ENCODE measurements around the gene ZNF311. TPM values are rescaled to one million over a fixed set of nuclear protein-coding genes. Genes with fewer than 3 reads are reported as not detected.
A peak's percentile ranks its signal among the peaks of the same experiment; 100 is the strongest.

The ZNF311 gene
- total and polyA plus RNA-seq, 8 donors: 0.19 to 1.2 (median 0.47) TPM

DNA sequence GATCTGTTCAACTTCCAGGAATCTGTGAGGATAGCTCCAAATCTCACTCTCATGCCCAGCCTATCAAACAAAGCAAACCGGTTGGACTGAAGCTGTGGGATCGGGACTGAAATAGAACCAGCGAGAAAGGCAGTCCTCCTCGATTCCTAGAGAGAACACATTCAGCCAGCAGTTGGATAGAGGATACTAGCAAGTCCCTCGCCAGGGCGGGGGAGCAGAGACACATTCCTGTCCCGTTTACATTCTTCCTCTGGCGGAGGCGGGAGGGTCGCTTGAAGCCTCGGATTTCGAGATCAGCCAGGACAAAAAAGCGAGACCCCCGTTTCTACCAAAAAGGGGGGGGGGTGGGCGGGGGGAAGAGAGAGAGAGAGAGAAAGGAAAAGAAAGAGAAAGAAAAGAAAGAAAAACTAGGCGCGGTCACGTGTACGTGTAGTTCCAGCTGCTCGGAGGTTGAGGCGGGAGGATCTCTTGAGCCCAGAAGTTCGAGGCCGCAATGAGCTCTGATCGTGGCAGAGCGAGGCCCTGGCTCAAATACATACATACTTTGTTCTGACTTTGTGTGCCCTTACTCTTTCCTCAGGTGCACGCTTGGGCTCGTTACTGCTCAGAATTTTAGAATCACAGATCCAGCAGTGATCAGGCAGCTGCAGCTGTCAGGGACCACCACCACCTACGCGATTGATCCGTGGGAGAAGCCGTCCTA, 19.5 kb downstream of the ZNF311 start:
- peak overlapping the region; percentile 30 to 80 (median 58) for H3K27ac ChIP-seq
- no peaks in the 10 kb centered on the region for H3K36me3 ChIP-seq
- H3K4me1 ChIP-seq: peaks cover 0 to 6% (median 0%) of the 10 kb centered on the region in 3 donors
- peak overlapping the region; percentile 22 to 49 (median 38) for H3K4me3 ChIP-seq
- FAIRE-seq (peak; percentile 17), ATAC-seq (peak; percentile 79 to 83 (median 82)), DNase-seq (peak; percentile 77 to 89 (median 87))
- TF ChIP-seq, protein P1, sequence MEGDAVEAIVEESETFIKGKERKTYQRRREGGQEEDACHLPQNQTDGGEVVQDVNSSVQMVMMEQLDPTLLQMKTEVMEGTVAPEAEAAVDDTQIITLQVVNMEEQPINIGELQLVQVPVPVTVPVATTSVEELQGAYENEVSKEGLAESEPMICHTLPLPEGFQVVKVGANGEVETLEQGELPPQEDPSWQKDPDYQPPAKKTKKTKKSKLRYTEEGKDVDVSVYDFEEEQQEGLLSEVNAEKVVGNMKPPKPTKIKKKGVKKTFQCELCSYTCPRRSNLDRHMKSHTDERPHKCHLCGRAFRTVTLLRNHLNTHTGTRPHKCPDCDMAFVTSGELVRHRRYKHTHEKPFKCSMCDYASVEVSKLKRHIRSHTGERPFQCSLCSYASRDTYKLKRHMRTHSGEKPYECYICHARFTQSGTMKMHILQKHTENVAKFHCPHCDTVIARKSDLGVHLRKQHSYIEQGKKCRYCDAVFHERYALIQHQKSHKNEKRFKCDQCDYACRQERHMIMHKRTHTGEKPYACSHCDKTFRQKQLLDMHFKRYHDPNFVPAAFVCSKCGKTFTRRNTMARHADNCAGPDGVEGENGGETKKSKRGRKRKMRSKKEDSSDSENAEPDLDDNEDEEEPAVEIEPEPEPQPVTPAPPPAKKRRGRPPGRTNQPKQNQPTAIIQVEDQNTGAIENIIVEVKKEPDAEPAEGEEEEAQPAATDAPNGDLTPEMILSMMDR (IDR thresholded peaks at IDR 0.05): no peak
- peaks cover 0 to 5% (median 0%) of the 10 kb centered on the region in 4 donors for H3K27me3 ChIP-seq
- intact Hi-C loops (cut with DNase I): no loop called here
- WGBS, 2 donors: 6% methylated on average over 30 to 31 of the region's 31 CpGs
- H3K9me3 ChIP-seq: no peaks in the 10 kb centered on the region

DNA sequence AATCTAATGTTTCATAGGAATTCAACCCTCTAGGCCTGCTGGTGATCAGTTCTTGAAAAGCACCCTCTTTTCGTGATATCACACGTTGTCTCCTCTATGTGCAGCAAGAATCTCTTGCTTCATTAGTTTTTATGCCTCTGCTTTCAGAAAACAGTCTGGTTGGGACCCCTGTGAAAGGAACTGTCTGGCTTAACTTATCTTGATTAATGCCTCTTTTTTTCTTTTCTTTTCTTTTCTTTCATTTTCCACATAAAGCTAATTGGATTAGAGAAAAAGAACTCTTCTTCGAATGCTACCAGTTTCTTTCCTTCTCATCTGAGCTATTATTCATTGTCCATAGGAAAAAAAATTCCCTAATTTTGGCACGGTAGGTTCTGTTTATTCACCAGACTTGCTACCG, 21.3 kb downstream of the ZNF311 start:
- Histone ChIP-seq H3K4me3 (no peak overlapping the region), H3K9me3 (no peaks in the 10 kb centered on the region), H3K4me1 (peaks cover 0 to 6% (median 0%) of the 10 kb centered on the region in 3 donors), H3K36me3 (no peaks in the 10 kb centered on the region), H3K27ac (no peak overlapping the region), H3K27me3 (peaks cover 0 to 5% (median 0%) of the 10 kb centered on the region in 4 donors)
- DNase-seq (no peak), ATAC-seq (no peak), FAIRE-seq (no peak)
- TF ChIP-seq, protein P1 (IDR thresholded peaks at IDR 0.05): no peak
- intact Hi-C loops (cut with DNase I): no loop called here
- 64 to 67% methylated on average over 5 of the region's 5 CpGs for WGBS, 2 donors

DNA sequence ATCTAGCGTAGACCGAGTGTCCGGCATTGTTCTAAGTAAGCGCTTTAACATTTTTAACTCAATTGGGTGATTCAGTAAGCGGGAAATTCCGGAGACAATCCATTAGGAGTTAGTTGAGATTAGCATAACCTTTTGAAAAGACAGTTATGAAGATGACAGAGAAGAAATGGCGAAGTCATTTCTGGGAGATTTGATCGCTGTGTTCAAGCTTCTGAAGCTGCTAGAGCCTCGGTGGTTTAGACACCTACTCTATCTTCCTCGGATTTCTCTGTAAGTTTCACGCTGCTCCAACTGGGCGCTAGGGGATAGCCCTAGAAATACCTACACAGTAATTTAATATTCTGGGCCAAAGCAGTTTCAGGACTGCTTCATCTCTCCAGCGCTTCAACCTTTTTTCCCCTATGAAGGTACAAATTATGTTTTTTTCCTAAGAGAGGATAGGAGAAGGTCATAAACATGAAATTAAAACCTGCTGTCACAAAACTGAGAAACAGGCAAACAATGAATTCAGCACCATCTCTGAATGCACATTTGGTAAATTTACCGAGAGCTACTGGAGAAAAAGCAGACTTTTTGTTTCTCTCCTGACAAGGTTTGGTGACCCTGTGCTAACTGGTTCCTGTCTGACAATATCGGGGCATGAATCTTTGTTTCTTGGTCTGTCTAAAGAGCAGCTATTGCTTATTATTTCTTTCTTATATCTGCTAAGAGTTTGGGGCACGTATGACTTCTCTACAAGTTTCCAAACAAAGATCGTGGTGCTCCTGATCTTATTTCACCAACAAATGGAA, 22.4 kb downstream of the ZNF311 start:
- intact Hi-C loops (cut with DNase I): no loop called here
- Histone ChIP-seq H3K4me1 (peaks cover 0 to 6% (median 0%) of the 10 kb centered on the region in 3 donors), H3K36me3 (no peaks in the 10 kb centered on the region), H3K27ac (peak overlapping the region; percentile 13 to 68 (median 38)), H3K9me3 (no peaks in the 10 kb centered on the region), H3K27me3 (peaks cover 0 to 4% (median 0%) of the 10 kb centered on the region in 4 donors), H3K4me3 (peak overlapping the region; percentile 13 to 54 (median 44))
- no peak for FAIRE-seq
- TF ChIP-seq, protein P1 (IDR thresholded peaks at IDR 0.05): no peak
- ATAC-seq: peak in 3 of 4 donors; percentile 18 to 34 (median 30)
- WGBS, 2 donors: 8 to 10% methylated on average over 17 of the region's 17 CpGs
- peak in 1 of 6 donors; percentile 21 for DNase-seq

DNA sequence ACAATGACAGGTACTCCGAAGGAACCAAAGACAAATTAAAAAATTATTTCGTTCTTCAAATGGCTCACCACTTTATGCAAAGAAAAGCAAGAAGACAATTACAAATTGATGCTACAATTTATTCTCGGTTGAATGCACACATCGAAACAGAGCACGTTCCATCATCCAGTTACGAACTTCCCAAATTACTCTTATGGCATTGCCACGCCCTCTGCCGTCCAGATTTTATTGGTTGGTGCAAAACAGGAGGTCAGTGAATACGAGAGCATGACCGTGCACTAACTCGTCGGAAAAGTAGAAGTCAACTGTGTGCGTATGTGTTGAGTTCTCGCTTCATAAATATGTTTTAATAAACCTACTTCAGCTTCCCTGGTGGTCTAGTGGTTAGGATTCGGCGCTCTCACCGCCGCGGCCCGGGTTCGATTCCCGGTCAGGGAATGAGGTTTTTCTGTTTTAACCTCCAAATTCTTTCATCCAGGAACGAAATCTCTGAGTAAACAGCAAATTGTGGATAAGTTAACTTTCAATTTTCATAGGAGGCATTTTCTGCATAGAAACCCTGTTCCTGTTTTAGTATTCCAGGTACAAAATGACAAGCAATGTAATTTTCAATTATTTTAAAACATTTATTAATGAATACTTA, 23.2 kb downstream of the ZNF311 start:
- peak overlapping the region in 3 of 4 donors; percentile 13 to 68 (median 64) for H3K27ac ChIP-seq
- peak overlapping the region; percentile 13 to 54 (median 44) for H3K4me3 ChIP-seq
- peak; percentile 71 to 87 (median 78) for DNase-seq
- ATAC-seq: peak; percentile 66 to 83 (median 75)
- intact Hi-C loops (cut with DNase I): no loop called here
- 0% methylated on average over 23 of the region's 23 CpGs for WGBS, 2 donors
- no peaks in the 10 kb centered on the region for H3K36me3 ChIP-seq
- TF ChIP-seq, protein P1 (IDR thresholded peaks at IDR 0.05): no peak
- peaks cover 0 to 8% (median 2%) of the 10 kb centered on the region in 4 donors for H3K27me3 ChIP-seq
- no peaks in the 10 kb centered on the region for H3K9me3 ChIP-seq
- H3K4me1 ChIP-seq: peaks cover 0 to 6% (median 0%) of the 10 kb centered on the region in 3 donors
- FAIRE-seq: no peak
